Measurements from ENCODE around the gene C6orf89.

Gene C6orf89

GRCh38 chr6:36971921-36972673 lies 86.3 kb downstream of the C6orf89 start:
- DNase-seq: no peak

DNA sequence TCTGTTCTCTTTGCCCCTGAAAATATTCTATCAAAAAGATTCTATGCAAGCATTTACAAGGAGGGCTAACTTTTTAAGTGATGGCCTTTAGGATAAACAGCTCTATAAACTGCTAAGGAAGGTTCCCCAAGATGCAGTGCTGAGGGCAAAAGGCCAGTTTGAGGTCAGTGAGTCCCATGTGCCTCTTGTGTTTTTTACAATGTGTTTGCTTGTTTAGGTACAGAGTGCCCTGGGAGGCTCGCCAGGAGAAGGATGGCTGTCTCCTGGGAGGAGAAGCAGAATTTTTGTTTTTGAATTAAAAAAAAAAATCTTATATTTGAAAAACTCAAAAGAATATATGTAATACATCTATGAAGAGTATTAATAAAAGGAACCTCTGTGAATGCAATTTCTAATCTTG lies 87.4 kb downstream of the C6orf89 start:
- DNase-seq: no peak

GRCh38 chr6:36973647-36974046 lies 87.9 kb downstream of the C6orf89 start:
- DNase-seq: no peak

DNA sequence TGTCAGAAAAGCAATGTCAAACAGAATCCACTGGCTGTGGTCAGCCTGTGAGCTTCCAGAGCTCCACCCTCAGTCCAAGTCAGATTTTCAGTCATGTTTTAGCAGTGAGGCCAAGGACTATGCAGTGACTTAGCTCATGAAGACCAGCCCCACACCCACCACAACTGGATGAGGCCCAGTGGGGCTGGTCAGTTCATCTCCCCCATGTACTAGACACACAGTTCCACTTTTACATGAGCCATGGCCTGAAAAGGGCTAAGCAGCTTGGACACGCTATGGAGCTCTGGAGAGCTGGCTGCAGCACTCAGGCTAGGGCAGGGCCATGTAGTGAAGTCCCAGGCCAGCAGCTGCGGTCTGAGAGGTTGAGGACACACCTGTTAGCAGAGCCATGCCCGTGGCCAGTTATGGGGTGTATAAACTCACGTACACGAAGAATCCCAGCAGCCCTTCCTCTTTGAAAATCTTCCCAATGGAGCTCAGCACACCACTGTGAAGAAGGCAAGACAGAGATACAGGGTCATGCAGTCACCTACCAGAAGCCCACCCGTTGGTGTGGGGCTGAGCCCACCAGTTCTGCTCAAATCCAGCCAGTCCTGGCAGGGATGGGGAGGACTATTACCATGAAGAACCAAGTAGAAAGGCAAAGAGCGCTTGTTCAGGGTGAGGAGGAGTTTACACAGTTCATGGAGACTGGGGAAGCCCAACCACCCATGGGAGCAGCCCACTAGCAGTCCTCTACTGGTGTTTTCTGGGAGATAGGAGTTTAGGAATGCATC lies 89.7 kb downstream of the C6orf89 start:
- no peak for DNase-seq

DNA sequence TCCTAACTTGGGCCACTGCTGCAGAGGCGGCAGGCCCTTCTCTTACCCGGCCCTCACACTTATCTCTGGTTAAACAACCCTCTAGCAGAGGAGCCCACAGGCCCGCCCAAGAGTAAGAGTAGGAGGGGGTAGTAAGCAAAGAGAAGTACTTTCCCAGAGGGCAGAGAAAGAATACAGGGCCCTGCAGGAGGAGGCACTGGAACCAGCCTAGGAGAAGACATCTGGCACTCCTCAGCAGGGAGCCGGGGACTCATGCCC lies 90.2 kb downstream of the C6orf89 start:
- no peak for DNase-seq

GRCh38 chr6:36976509-36976908 lies 90.8 kb downstream of the C6orf89 start:
- no peak for DNase-seq

GRCh38 chr6:36976931-36977330 lies 91.2 kb downstream of the C6orf89 start:
- no peak for DNase-seq

GRCh38 chr6:36977470-36977941 lies 91.8 kb downstream of the C6orf89 start:
- DNase-seq: no peak

Measured in NCI-H187 (cell line).